HCT116 (cell line): Measurements from ENCODE around the gene ADGRF4. TPM values are rescaled to one million over a fixed set of nuclear protein-coding genes. Genes with fewer than 3 reads are reported as not detected.
A peak's percentile ranks its signal among the peaks of the same experiment; 100 is the strongest.

Experiments
- ATAC-seq: fragments of 200-7000 bp; cut with Tn5 transposase; 2 replicates; pipeline ENCODE4 v1.9.1; 2020; ENCODE audit warnings: mild to moderate bottlenecking, moderate library complexity
- BruUV-seq: library from RNA; stranded (reverse); fragments of 400-500 nt; replicated peaks from 2 replicates; lab custom pipeline; 2021; lab: Mats Ljungman, UMichigan
- CTCF ChIA-PET: fragments of 300-600 bp; sonication (Branson Sonifier 250); formaldehyde crosslinking; loops from one replicate; lab custom pipeline; 2021; ENCODE audit warnings: antibody characterized with exemption; lab: Charles Lee
- POLR2A ChIA-PET: fragments of 300-600, 350-600 bp; sonication (Branson Sonifier 250); formaldehyde crosslinking; loops from one replicate; lab custom pipeline; 2021; ENCODE audit warnings: antibody characterized with exemption; lab: Charles Lee
- RAD21 ChIA-PET, 2 experiments: fragments of 300-600 bp; sonication (Branson Sonifier 250); formaldehyde crosslinking; loops; one replicate each; lab custom pipeline; 2023; ENCODE audit warnings: low total read pairs in 2 of 2; ENCODE audit not compliant: uncharacterized antibody in 2 of 2, unreplicated experiment in 2 of 2, low non-redundant PET in 1 of 2; lab: Charles Lee
- DNase-seq: peaks from one replicate; pipeline ENCODE4 v3.0.0-alpha.2; 2010; ENCODE audit warnings: low read depth, low spot score
- H2AFZ ChIP-seq: fragments of 200-600 bp; shearing (Covaris generic), sonication (generic); 2 replicates; pipeline ENCODE4 v1.6.1; 2017; ENCODE audit warnings: low read depth, mixed run types, mixed read lengths, antibody characterized with exemption, low read length; ENCODE audit not compliant: poor library complexity, severe bottlenecking
- H3K27ac ChIP-seq: 2 replicates; pipeline ENCODE4 v1.5.1; 2012; ENCODE audit warnings: low read depth, low read length
- H3K27me3 ChIP-seq: fragments of 200-600 bp; sonication (generic); 2 replicates; pipeline ENCODE4 v1.6.1; 2016; ENCODE audit warnings: mixed run types, low read length, mixed read lengths; ENCODE audit not compliant: insufficient read depth
- H3K36me3 ChIP-seq, 2 experiments: fragments of 200-500 bp in 1 of 2; fragments of 200-600 bp in 1 of 2; sonication (Bioruptor generic) in 1 of 2; sonication (generic) in 1 of 2; 2 replicates each; pipeline versions ENCODE4 v1.5.1 to v1.6.1; 2014 to 2016; ENCODE audit warnings: low read length in 2 of 2, inconsistent platforms in 1 of 2, mixed read lengths in 1 of 2, mixed run types in 1 of 2; ENCODE audit not compliant: insufficient read depth in 2 of 2, control insufficient read depth in 1 of 2
- H3K4me1 ChIP-seq, 2 experiments: fragments of 200-600 bp in 1 of 2; sonication (generic) in 1 of 2; 2 replicates each; pipeline versions ENCODE4 v1.5.1 to v1.6.1; 2012 to 2017; ENCODE audit warnings: low read length in 2 of 2, inconsistent platforms in 1 of 2, mild to moderate bottlenecking in 1 of 2, mixed read lengths in 1 of 2, mixed run types in 1 of 2, moderate library complexity in 1 of 2; ENCODE audit not compliant: insufficient read depth in 2 of 2, control insufficient read depth in 1 of 2
- H3K4me2 ChIP-seq: fragments of 200-600 bp; sonication (generic); 2 replicates; pipeline ENCODE4 v1.6.1; 2017; ENCODE audit warnings: mixed run types, low read length, mixed read lengths
- H3K4me3 ChIP-seq, 2 experiments: fragments of 200-600 bp in 1 of 2; sonication (generic) in 1 of 2; replicated peaks in 1 of 2; 2 replicates each; pipeline ENCODE4 v1.5.1; 2011 to 2016; ENCODE audit warnings: low read length in 2 of 2, control low read depth in 1 of 2, low read depth in 1 of 2, mild to moderate bottlenecking in 1 of 2, mixed read lengths in 1 of 2, mixed run types in 1 of 2
- H3K79me2 ChIP-seq: fragments of 200-600 bp; sonication (generic); 2 replicates; pipeline ENCODE4 v1.6.1; 2017; ENCODE audit warnings: mild to moderate bottlenecking, mixed run types, low read length, moderate library complexity, mixed read lengths; ENCODE audit not compliant: insufficient read depth
- H3K9ac ChIP-seq: fragments of 200-600 bp; sonication (generic); 2 replicates; pipeline ENCODE4 v1.6.1; 2016; ENCODE audit warnings: low read length, mixed read lengths
- H3K9me2 ChIP-seq: fragments of 200-600 bp; sonication (generic), shearing (Covaris generic); 2 replicates; pipeline ENCODE4 v1.6.1; 2017; ENCODE audit warnings: mixed run types, mild to moderate bottlenecking, moderate library complexity; ENCODE audit not compliant: insufficient read depth
- H3K9me3 ChIP-seq, 2 experiments: fragments of 200-500 bp in 1 of 2; fragments of 200-600 bp in 1 of 2; sonication (Bioruptor generic) in 1 of 2; sonication (generic) in 1 of 2; 2 replicates each; pipeline ENCODE4 v1.6.1; 2014 to 2017; ENCODE audit warnings: low read length in 2 of 2, mixed read lengths in 2 of 2, inconsistent platforms in 1 of 2, low read depth in 1 of 2, mild to moderate bottlenecking in 1 of 2, mixed run types in 1 of 2, moderate library complexity in 1 of 2; ENCODE audit not compliant: control insufficient read depth in 1 of 2, insufficient read depth in 1 of 2
- H4K20me1 ChIP-seq: fragments of 200-600 bp; sonication (generic), shearing (Covaris generic); 2 replicates; pipeline ENCODE4 v1.6.1; 2017; ENCODE audit warnings: mixed run types, mild to moderate bottlenecking, moderate library complexity; ENCODE audit not compliant: insufficient read depth
- EGR1 ChIP-seq: IDR thresholded peaks from 2 replicates; pipeline ENCODE4 v1.6.1; 2012; ENCODE audit warnings: low read depth
- ELF1 ChIP-seq: IDR thresholded peaks from 2 replicates; pipeline ENCODE4 v1.6.1; 2012; ENCODE audit warnings: low read depth, borderline replicate concordance
- EZH2 ChIP-seq: fragments of 200-600 bp; sonication (generic); IDR thresholded peaks from 2 replicates; pipeline ENCODE4 v1.6.1; 2017; ENCODE audit warnings: antibody characterized with exemption, mixed run types
- JUND ChIP-seq: IDR thresholded peaks from 2 replicates; pipeline ENCODE4 v1.6.1; 2012
- POLR2AphosphoS5 ChIP-seq: IDR thresholded peaks from 2 replicates; pipeline ENCODE4 v1.6.1; 2011; ENCODE audit warnings: mild to moderate bottlenecking, low read depth, low read length, moderate library complexity
- RAD21 ChIP-seq: IDR thresholded peaks from 2 replicates; pipeline ENCODE4 v1.6.1; 2012; ENCODE audit warnings: low read depth, mild to moderate bottlenecking
- SRF ChIP-seq: IDR thresholded peaks from 2 replicates; pipeline ENCODE4 v1.6.1; 2012; ENCODE audit warnings: low read depth
- ZFX ChIP-seq: fragments of 450-650 bp; IDR thresholded peaks from 2 replicates; pipeline ENCODE4 v1.6.1; 2017
- ZNF274 ChIP-seq: fragments of 200-500 bp; sonication (Bioruptor generic); IDR thresholded peaks from 2 replicates; pipeline ENCODE4 v1.6.1; 2014; ENCODE audit warnings: mild to moderate bottlenecking, low read depth, low read length, inconsistent platforms
- intact Hi-C: fragments of 100-400 bp; cut with micrococcal nuclease; formaldehyde crosslinking; loops from 2 replicates; pipeline ENCODE4 v1.10.0; 2022
- total RNA-seq: library from RNA; stranded (reverse); gene quantifications from one replicate; pipeline ENCODE4 v1.2.1, GENCODE V29; 2021; ENCODE audit not compliant: unreplicated experiment
- TF ChIP-seq, protein P1 (sequence below): IDR thresholded peaks from 2 replicates; pipeline ENCODE4 v1.6.1; 2012; ENCODE audit warnings: low read depth
- TF ChIP-seq, protein P2 (sequence below), 3 experiments: fragments of 200-600 bp in 1 of 3; sonication (generic) in 1 of 3; IDR thresholded peaks in 2 of 3; conservative IDR thresholded peaks in 1 of 3; 2 replicates each; pipeline ENCODE4 v1.5.1; 2012 to 2017; ENCODE audit warnings: low read depth in 2 of 3, low read length in 2 of 3, antibody characterized with exemption in 1 of 3, borderline replicate concordance in 1 of 3, control low read depth in 1 of 3, mild to moderate bottlenecking in 1 of 3, mixed read lengths in 1 of 3, mixed run types in 1 of 3, moderate library complexity in 1 of 3; ENCODE audit not compliant: insufficient read depth in 1 of 3
- TF ChIP-seq, protein P3 (sequence below): IDR thresholded peaks from 2 replicates; pipeline ENCODE4 v1.6.1; 2012

ADGRF4 gene
- total RNA-seq, 1 experiment from 2014 or later, result not detected

DNA sequence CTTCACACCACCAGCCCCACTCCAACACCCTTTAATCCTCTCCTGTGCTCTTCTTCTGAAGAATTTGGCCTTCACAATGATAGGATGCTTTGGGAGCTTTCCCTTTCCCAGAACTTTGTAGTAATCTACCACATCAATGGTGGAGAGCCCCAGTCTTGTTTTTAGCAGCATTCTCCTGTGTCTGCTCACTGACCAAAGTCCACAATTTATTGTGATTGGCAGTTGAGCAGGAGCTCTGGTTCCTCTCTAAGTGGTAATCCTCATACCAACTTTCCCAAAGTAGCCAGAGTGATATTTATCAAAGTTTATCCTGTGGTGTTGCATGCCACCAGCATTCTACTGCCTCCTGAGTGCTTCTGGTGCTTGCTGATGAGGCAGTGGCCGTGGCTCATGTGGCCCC lies 54.4 kb downstream of the ADGRF4 start:
- intact Hi-C loops, result no loop called here
- no TSS peak for BruUV-seq
- H3K9me3 ChIP-seq, result no peaks in the 10 kb centered on the region
- ChIA-PET CTCF (no interaction called here), POLR2A (no interaction called here)
- no peaks in the 10 kb centered on the region for H3K27me3 ChIP-seq
- no peak overlapping the region for H3K27ac ChIP-seq
- H3K4me3 ChIP-seq, result no peak overlapping the region
- no peaks in the 10 kb centered on the region for H4K20me1 ChIP-seq
- H3K79me2 ChIP-seq, result no peaks in the 10 kb centered on the region
- no peaks in the 10 kb centered on the region for H3K9me2 ChIP-seq
- H3K4me1 ChIP-seq, result peaks cover 0 to 3% of the 10 kb centered on the region in 2 experiments; a peak in 1 of 4 replicates
- no peak for ATAC-seq
- TF ChIP-seq ZNF274, result no peak
- TF ChIP-seq, protein P1, sequence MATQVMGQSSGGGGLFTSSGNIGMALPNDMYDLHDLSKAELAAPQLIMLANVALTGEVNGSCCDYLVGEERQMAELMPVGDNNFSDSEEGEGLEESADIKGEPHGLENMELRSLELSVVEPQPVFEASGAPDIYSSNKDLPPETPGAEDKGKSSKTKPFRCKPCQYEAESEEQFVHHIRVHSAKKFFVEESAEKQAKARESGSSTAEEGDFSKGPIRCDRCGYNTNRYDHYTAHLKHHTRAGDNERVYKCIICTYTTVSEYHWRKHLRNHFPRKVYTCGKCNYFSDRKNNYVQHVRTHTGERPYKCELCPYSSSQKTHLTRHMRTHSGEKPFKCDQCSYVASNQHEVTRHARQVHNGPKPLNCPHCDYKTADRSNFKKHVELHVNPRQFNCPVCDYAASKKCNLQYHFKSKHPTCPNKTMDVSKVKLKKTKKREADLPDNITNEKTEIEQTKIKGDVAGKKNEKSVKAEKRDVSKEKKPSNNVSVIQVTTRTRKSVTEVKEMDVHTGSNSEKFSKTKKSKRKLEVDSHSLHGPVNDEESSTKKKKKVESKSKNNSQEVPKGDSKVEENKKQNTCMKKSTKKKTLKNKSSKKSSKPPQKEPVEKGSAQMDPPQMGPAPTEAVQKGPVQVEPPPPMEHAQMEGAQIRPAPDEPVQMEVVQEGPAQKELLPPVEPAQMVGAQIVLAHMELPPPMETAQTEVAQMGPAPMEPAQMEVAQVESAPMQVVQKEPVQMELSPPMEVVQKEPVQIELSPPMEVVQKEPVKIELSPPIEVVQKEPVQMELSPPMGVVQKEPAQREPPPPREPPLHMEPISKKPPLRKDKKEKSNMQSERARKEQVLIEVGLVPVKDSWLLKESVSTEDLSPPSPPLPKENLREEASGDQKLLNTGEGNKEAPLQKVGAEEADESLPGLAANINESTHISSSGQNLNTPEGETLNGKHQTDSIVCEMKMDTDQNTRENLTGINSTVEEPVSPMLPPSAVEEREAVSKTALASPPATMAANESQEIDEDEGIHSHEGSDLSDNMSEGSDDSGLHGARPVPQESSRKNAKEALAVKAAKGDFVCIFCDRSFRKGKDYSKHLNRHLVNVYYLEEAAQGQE, result no peak
- TF ChIP-seq POLR2AphosphoS5, result no peak
- no peak for TF ChIP-seq SRF
- TF ChIP-seq, all 23 proteins: peak for 0
- Histone ChIP-seq H3K36me3 (no peaks in the 10 kb centered on the region), H2AFZ (no peak overlapping the region), H3K4me2 (no peak overlapping the region), H3K9ac (no peak overlapping the region)
- RAD21 ChIA-PET, result no interaction called here
- DNase-seq, result no peak

DNA sequence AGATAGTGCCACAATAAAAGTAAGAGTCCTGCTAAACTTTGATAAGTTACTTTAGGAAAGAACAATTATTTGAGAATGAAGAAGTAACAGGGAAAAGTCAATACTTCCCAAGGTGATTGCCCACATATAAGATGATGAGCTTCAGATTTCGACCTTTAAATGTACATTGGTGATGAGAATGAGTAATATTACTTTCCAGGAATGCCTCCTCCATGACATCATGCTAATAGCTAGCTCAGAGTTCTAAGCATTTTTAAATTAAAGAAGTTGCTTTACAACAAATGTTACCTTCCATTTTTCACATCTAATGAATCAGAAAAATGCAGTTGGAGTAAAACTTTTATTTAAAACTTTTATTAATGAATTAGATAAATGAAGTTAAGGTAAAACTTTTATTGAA lies 61.0 kb downstream of the ADGRF4 start:
- Histone ChIP-seq H3K79me2 (no peaks in the 10 kb centered on the region), H3K9me3 (no peaks in the 10 kb centered on the region), H3K36me3 (no peaks in the 10 kb centered on the region), H3K4me3 (no peak overlapping the region), H3K9me2 (no peaks in the 10 kb centered on the region), H3K27ac (no peak overlapping the region), H4K20me1 (no peaks in the 10 kb centered on the region), H2AFZ (peak overlapping the region; percentile 35), H3K4me1 (no peaks in the 10 kb centered on the region), H3K9ac (no peak overlapping the region), H3K4me2 (no peak overlapping the region), H3K27me3 (no peaks in the 10 kb centered on the region)
- no peak for DNase-seq
- ATAC-seq, result no peak
- intact Hi-C loops, result no loop called here
- TF ChIP-seq ELF1 (no peak), SRF (no peak), EZH2 (no peak), EGR1 (no peak), RAD21 (no peak), JUND (no peak), ZNF274 (no peak), ZFX (no peak)
- TF ChIP-seq, protein P2, sequence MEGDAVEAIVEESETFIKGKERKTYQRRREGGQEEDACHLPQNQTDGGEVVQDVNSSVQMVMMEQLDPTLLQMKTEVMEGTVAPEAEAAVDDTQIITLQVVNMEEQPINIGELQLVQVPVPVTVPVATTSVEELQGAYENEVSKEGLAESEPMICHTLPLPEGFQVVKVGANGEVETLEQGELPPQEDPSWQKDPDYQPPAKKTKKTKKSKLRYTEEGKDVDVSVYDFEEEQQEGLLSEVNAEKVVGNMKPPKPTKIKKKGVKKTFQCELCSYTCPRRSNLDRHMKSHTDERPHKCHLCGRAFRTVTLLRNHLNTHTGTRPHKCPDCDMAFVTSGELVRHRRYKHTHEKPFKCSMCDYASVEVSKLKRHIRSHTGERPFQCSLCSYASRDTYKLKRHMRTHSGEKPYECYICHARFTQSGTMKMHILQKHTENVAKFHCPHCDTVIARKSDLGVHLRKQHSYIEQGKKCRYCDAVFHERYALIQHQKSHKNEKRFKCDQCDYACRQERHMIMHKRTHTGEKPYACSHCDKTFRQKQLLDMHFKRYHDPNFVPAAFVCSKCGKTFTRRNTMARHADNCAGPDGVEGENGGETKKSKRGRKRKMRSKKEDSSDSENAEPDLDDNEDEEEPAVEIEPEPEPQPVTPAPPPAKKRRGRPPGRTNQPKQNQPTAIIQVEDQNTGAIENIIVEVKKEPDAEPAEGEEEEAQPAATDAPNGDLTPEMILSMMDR (IDR thresholded peaks at IDR 0.05 in 2 of 3, conservative IDR thresholded peaks at IDR 0.05 in 1 of 3; ENCODE audit: borderline replicate concordance in 1 of 3, insufficient read depth in 1 of 3, low read depth in 2 of 3, low read length in 2 of 3), result no peak
- TF ChIP-seq, protein P3, sequence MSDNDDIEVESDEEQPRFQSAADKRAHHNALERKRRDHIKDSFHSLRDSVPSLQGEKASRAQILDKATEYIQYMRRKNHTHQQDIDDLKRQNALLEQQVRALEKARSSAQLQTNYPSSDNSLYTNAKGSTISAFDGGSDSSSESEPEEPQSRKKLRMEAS, result no peak
- RAD21 ChIA-PET, result no interaction called here
- CTCF ChIA-PET, result no interaction called here
- POLR2A ChIA-PET, result no interaction called here
- no TSS peak for BruUV-seq
